SK-N-MC (cell line): Measurements from ENCODE around the gene NDNF.

Experiments
- DNase-seq: peaks from one replicate; pipeline ENCODE4 v3.0.0-alpha.2; 2011; ENCODE audit warnings: low read depth, low spot score
- H3K27ac ChIP-seq: fragments of 200-600 bp; sonication (generic); 2 replicates; pipeline ENCODE4 v1.5.1; 2016; ENCODE audit warnings: mixed run types
- H3K36me3 ChIP-seq: fragments of 200-600 bp; sonication (generic); 2 replicates; pipeline ENCODE4 v1.6.1; 2017; ENCODE audit warnings: antibody characterized with exemption, low read length, mixed read lengths; ENCODE audit not compliant: insufficient read depth
- H3K4me3 ChIP-seq: fragments of 200-600 bp; sonication (generic); 2 replicates; pipeline ENCODE4 v1.5.1; 2016
- H3K9ac ChIP-seq: fragments of 200-600 bp; sonication (generic); 2 replicates; pipeline ENCODE4 v1.8.0; 2017; ENCODE audit warnings: mixed run types, mixed read lengths; ENCODE audit not compliant: insufficient read length
- H3K9me3 ChIP-seq: fragments of 200-600 bp; sonication (generic); 2 replicates; pipeline ENCODE4 v1.6.1; 2017; ENCODE audit warnings: low read depth, mild to moderate bottlenecking, antibody characterized with exemption, low read length, moderate library complexity, mixed read lengths
- EZH2 ChIP-seq: fragments of 200-600 bp; sonication (generic); IDR thresholded peaks from one replicate; pipeline ENCODE4 v1.6.1; 2017; ENCODE audit warnings: antibody characterized with exemption
- FOXP2 ChIP-seq: optimal IDR thresholded peaks from 2 replicates; pipeline ENCODE3; 2011; ENCODE audit warnings: mild to moderate bottlenecking, moderate library complexity; ENCODE audit not compliant: insufficient read depth; ENCODE audit errors: extremely low read length, control extremely low read depth
- POLR2AphosphoS5 ChIP-seq: IDR thresholded peaks from 2 replicates; pipeline ENCODE4 v1.6.1; 2012; ENCODE audit warnings: mild to moderate bottlenecking, low read depth, low read length, borderline replicate concordance

NDNF gene

GRCh38 chr4:121076416-121076815 lies 4.1 kb upstream of the NDNF start:
- no peak for DNase-seq
- TF ChIP-seq POLR2AphosphoS5 (no peak), FOXP2 (no peak), EZH2 (no peak)
- Histone ChIP-seq H3K27ac (no peak overlapping the region), H3K4me3 (no peak overlapping the region), H3K9ac (no peak overlapping the region), H3K9me3 (no peaks in the 10 kb centered on the region), H3K36me3 (no peaks in the 10 kb centered on the region)

GRCh38 chr4:121073672-121074381 lies 1.5 kb upstream of the NDNF start:
- Histone ChIP-seq H3K36me3 (no peaks in the 10 kb centered on the region), H3K9ac (no peak overlapping the region), H3K9me3 (no peaks in the 10 kb centered on the region), H3K4me3 (no peak overlapping the region), H3K27ac (no peak overlapping the region)
- TF ChIP-seq FOXP2, result no peak
- TF ChIP-seq EZH2, result no peak
- TF ChIP-seq POLR2AphosphoS5, result no peak
- no peak for DNase-seq

GRCh38 chr4:121073004-121073435 lies 685 bp upstream of the NDNF start:
- TF ChIP-seq FOXP2 (no peak), POLR2AphosphoS5 (no peak), EZH2 (no peak)
- H3K36me3 ChIP-seq, result no peaks in the 10 kb centered on the region
- no peak overlapping the region for H3K27ac ChIP-seq
- H3K9me3 ChIP-seq, result no peaks in the 10 kb centered on the region
- no peak for DNase-seq
- no peak overlapping the region for H3K9ac ChIP-seq
- no peak overlapping the region; the same call in none of the 2 replicates for H3K4me3 ChIP-seq

GRCh38 chr4:121071640-121072223 lies 603 bp downstream of the NDNF start:
- Histone ChIP-seq H3K4me3 (peak overlapping the region; percentile 89), H3K27ac (no peak overlapping the region), H3K36me3 (no peaks in the 10 kb centered on the region), H3K9ac (peak overlapping the region; percentile 54), H3K9me3 (no peaks in the 10 kb centered on the region)
- TF ChIP-seq POLR2AphosphoS5 (no peak), EZH2 (no peak), FOXP2 (no peak)
- DNase-seq, result no peak

GRCh38 chr4:121070696-121071639 lies 1.4 kb downstream of the NDNF start:
- Histone ChIP-seq H3K27ac (no peak overlapping the region), H3K36me3 (no peaks in the 10 kb centered on the region), H3K9me3 (no peaks in the 10 kb centered on the region), H3K9ac (no peak overlapping the region), H3K4me3 (peak overlapping the region; percentile 89)
- no peak for TF ChIP-seq FOXP2
- TF ChIP-seq POLR2AphosphoS5, result no peak
- TF ChIP-seq EZH2, result no peak
- no peak for DNase-seq

GRCh38 chr4:121070274-121070673 lies 2.1 kb downstream of the NDNF start:
- Histone ChIP-seq H3K9ac (no peak overlapping the region), H3K9me3 (no peaks in the 10 kb centered on the region), H3K36me3 (no peaks in the 10 kb centered on the region), H3K27ac (no peak overlapping the region), H3K4me3 (peak overlapping the region; percentile 89)
- no peak for DNase-seq
- TF ChIP-seq POLR2AphosphoS5, result no peak
- no peak for TF ChIP-seq FOXP2
- no peak for TF ChIP-seq EZH2

- H3K9me3 ChIP-seq, result no peaks in the 10 kb centered on the region
- no peak overlapping the region for H3K9ac ChIP-seq
- peak overlapping the region; percentile 89 for H3K4me3 ChIP-seq
- no peak for DNase-seq
- TF ChIP-seq POLR2AphosphoS5 (no peak), EZH2 (no peak), FOXP2 (no peak)
- H3K36me3 ChIP-seq, result no peaks in the 10 kb centered on the region
- H3K27ac ChIP-seq, result peak overlapping the region; percentile 46
Observed at GRCh38 chr4:121069430-121069829, 2.9 kb downstream of the NDNF start.

GRCh38 chr4:121064482-121064881 lies 7.9 kb downstream of the NDNF start:
- no peaks in the 10 kb centered on the region for H3K36me3 ChIP-seq
- H3K27ac ChIP-seq, result no peak overlapping the region
- DNase-seq, result no peak
- no peak overlapping the region for H3K4me3 ChIP-seq
- H3K9ac ChIP-seq, result no peak overlapping the region
- H3K9me3 ChIP-seq, result no peaks in the 10 kb centered on the region
- TF ChIP-seq FOXP2, result no peak
- TF ChIP-seq POLR2AphosphoS5, result no peak
- TF ChIP-seq EZH2, result no peak
